ENCODE data around the gene ADGRL1. TPM values are rescaled to one million over a fixed set of nuclear protein-coding genes. Genes with fewer than 3 reads are reported as not detected.
"Not testable (repeated sequence)": the region's sequence is repeated elsewhere in the genome, so short reads cannot be mapped to it uniquely, and the experiment has no call there.

ADGRL1 gene
- total and polyA plus RNA-seq, 8 donors = 26.4 to 53.5 (median 35.7) TPM

GRCh38 chr19:14189415-14189814 is 16.6 kb downstream of the ADGRL1 start:
- intact Hi-C loops (cut with DNase I) = no loop called here
- no peak for TF ChIP-seq CTCF (IDR thresholded peaks at IDR 0.05)

GRCh38 chr19:14188086-14188485 is 17.9 kb downstream of the ADGRL1 start:
- ATAC-seq; H3K27ac ChIP-seq; H3K36me3 ChIP-seq; H3K4me1 ChIP-seq; H3K9me3 ChIP-seq; intact Hi-C loops (cut with DNase I); DNase-seq; H3K4me3 ChIP-seq; H3K27me3 ChIP-seq: not testable (repeated sequence)

More at GRCh38 chr19:14189415-14189814, 16.6 kb downstream of the ADGRL1 start:
- DNase-seq (no peak), ATAC-seq (no peak)
- H3K4me1 ChIP-seq = no peaks in the 10 kb centered on the region
- H3K4me3 ChIP-seq = no peak overlapping the region
- no peak overlapping the region for H3K27ac ChIP-seq
- H3K36me3 ChIP-seq = no peaks in the 10 kb centered on the region
- H3K9me3 ChIP-seq = no peaks in the 10 kb centered on the region
- H3K27me3 ChIP-seq = no peaks in the 10 kb centered on the region

- intact Hi-C loops (cut with DNase I) = no loop called here
- no peak for ATAC-seq
These were observed 18.4 kb downstream of the ADGRL1 start for GRCh38 chr19:14187561-14187960.

GRCh38 chr19:14186684-14187083 is 19.3 kb downstream of the ADGRL1 start:
- H3K27ac ChIP-seq; H3K9me3 ChIP-seq; H3K4me3 ChIP-seq; H3K27me3 ChIP-seq; intact Hi-C loops (cut with DNase I); ATAC-seq; H3K36me3 ChIP-seq; H3K4me1 ChIP-seq; DNase-seq: not testable (repeated sequence)

More at GRCh38 chr19:14187561-14187960, 18.4 kb downstream of the ADGRL1 start:
- no peak for DNase-seq
- Histone ChIP-seq H3K27ac (no peak overlapping the region), H3K4me3 (no peak overlapping the region), H3K4me1 (no peaks in the 10 kb centered on the region), H3K27me3 (no peaks in the 10 kb centered on the region), H3K9me3 (no peaks in the 10 kb centered on the region), H3K36me3 (no peaks in the 10 kb centered on the region)
- no peak for TF ChIP-seq CTCF (IDR thresholded peaks at IDR 0.05)

GRCh38 chr19:14185691-14186090 is 20.3 kb downstream of the ADGRL1 start:
- H3K36me3 ChIP-seq; H3K4me3 ChIP-seq; H3K27me3 ChIP-seq; H3K9me3 ChIP-seq; intact Hi-C loops (cut with DNase I); ATAC-seq; H3K27ac ChIP-seq; DNase-seq; H3K4me1 ChIP-seq: not testable (repeated sequence)

GRCh38 chr19:14185158-14185557 is 20.8 kb downstream of the ADGRL1 start:
- DNase-seq (no peak), ATAC-seq (no peak)
- no peaks in the 10 kb centered on the region for H3K4me1 ChIP-seq
- H3K36me3 ChIP-seq = no peaks in the 10 kb centered on the region
- H3K27me3 ChIP-seq = no peaks in the 10 kb centered on the region
- no peak overlapping the region for H3K4me3 ChIP-seq
- no peak for TF ChIP-seq CTCF (IDR thresholded peaks at IDR 0.05)
- H3K9me3 ChIP-seq = no peaks in the 10 kb centered on the region
- intact Hi-C loops (cut with DNase I) = no loop called here
- H3K27ac ChIP-seq = no peak overlapping the region

- H3K27me3 ChIP-seq = no peaks in the 10 kb centered on the region
- H3K27ac ChIP-seq = no peak overlapping the region
- DNase-seq (no peak), ATAC-seq (no peak)
- no peaks in the 10 kb centered on the region for H3K4me1 ChIP-seq
- no peak overlapping the region for H3K4me3 ChIP-seq
- no peaks in the 10 kb centered on the region for H3K36me3 ChIP-seq
- TF ChIP-seq CTCF (IDR thresholded peaks at IDR 0.05) = no peak
- H3K9me3 ChIP-seq = no peaks in the 10 kb centered on the region
- intact Hi-C loops (cut with DNase I) = no loop called here
These were observed 22.1 kb downstream of the ADGRL1 start for GRCh38 chr19:14183741-14184350.
